Measurements from ENCODE around the gene RAB3D.

GRCh38 chr19:11338121-11338520, 1.3 kb downstream of the RAB3D start:
- TF ChIP-seq CTCF (IDR thresholded peaks at IDR 0.05; ENCODE audit: low read depth, low read length, missing input control): no peak
- TF ChIP-seq RAD21 (IDR thresholded peaks at IDR 0.05): no peak
- TF ChIP-seq YY1 (IDR thresholded peaks at IDR 0.05): no peak
- no peak for TF ChIP-seq JUND (IDR thresholded peaks at IDR 0.05)
- no peak for TF ChIP-seq FOXA2 (IDR thresholded peaks at IDR 0.05)
- TF ChIP-seq SP1 (IDR thresholded peaks at IDR 0.05): no peak
- TF ChIP-seq NR2F2 (IDR thresholded peaks at IDR 0.05): no peak

Data from liver (tissue), 3 donors.